Activated T-helper 1 cell treated with anti-CD3 and anti-CD28 coated beads, Interleukin-12 subunit alpha, Interleukin-12 subunit beta, Interleukin-2, Interleukin-4 antibody, amounts not matched to agents 30 ng/mL and 10 ng/mL and 1 ng/mL, durations not matched to agents 14 hours and 24 hours and 36 hours (primary cell): Measurements from ENCODE around the gene MSI2. TPM values are rescaled to one million over a fixed set of nuclear protein-coding genes. Genes with fewer than 3 reads are reported as not detected.

ENCODE experiments used
- DNase-seq: peaks from one replicate; pipeline ENCODE4 v3.0.0; 2021; ENCODE audit warnings: low spot score
- H3K27ac Mint-ChIP-seq: one replicate; pipeline ENCODE4 v1.8.0; 2021; ENCODE audit warnings: mild to moderate bottlenecking, mixed read lengths
- H3K27me3 Mint-ChIP-seq: one replicate; pipeline ENCODE4 v1.8.0; 2022; ENCODE audit warnings: mild to moderate bottlenecking, moderate library complexity, mixed read lengths; ENCODE audit not compliant: insufficient read depth
- H3K36me3 Mint-ChIP-seq: one replicate; pipeline ENCODE4 v1.8.0; 2021; ENCODE audit warnings: low read depth, mixed read lengths
- H3K4me1 Mint-ChIP-seq: one replicate; pipeline ENCODE4 v1.8.0; 2021; ENCODE audit warnings: low read depth, mixed read lengths
- H3K4me3 Mint-ChIP-seq: one replicate; pipeline ENCODE4 v1.8.0; 2021; ENCODE audit warnings: mild to moderate bottlenecking, moderate library complexity, mixed read lengths
- H3K9me3 Mint-ChIP-seq: one replicate; pipeline ENCODE4 v1.8.0; 2021; ENCODE audit warnings: mixed read lengths
- intact Hi-C: fragments of 100-400 bp; cut with micrococcal nuclease; formaldehyde crosslinking; loops from one replicate; pipeline ENCODE4 v1.15.1; 2024
- total RNA-seq: library from RNA; stranded (reverse); gene quantifications from 2 replicates; pipeline ENCODE4 v1.2.3, GENCODE V29; 2022

The MSI2 gene
- total RNA-seq, 1 donor from 2014 or later, result 278 TPM

- no peak for DNase-seq
- H3K27me3 Mint-ChIP-seq, result no peaks in the 10 kb centered on the region
- peaks cover 81% of the 10 kb centered on the region for H3K36me3 Mint-ChIP-seq
- no peaks in the 10 kb centered on the region for H3K9me3 Mint-ChIP-seq
- no peak overlapping the region for H3K27ac Mint-ChIP-seq
- intact Hi-C loops, result no loop called here
- no peak overlapping the region for H3K4me3 Mint-ChIP-seq
- H3K4me1 Mint-ChIP-seq, result peaks cover 68% of the 10 kb centered on the region
Observed at GRCh38 chr17:57264250-57264649, 7.9 kb downstream of the MSI2 start.

DNA sequence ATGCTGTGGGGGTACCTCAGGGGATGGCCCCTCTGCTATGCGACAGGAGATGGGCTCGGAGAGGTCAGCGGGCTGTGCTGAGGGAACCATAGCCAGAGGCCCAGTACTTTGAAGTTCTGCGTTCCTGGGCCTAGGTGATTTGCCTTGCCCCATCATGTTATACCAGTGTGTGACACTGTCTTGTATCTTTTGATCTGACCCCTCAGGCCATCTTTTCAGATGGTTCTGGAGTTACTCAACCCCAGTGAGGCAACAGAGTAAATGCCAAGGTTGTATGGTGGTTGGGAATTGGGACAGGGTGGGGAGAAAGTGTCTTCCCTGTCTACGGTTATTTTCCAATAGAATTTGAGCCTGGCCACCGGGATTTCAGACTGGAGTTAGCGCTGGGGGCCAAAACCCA, 8.5 kb downstream of the MSI2 start:
- DNase-seq, result no peak
- Mint-ChIP-seq H3K4me3 (no peak overlapping the region), H3K27ac (no peak overlapping the region), H3K9me3 (no peaks in the 10 kb centered on the region), H3K27me3 (no peaks in the 10 kb centered on the region), H3K36me3 (peaks cover 83% of the 10 kb centered on the region), H3K4me1 (peaks cover 68% of the 10 kb centered on the region)
- intact Hi-C loops, result no loop called here

- no peak for DNase-seq
- Mint-ChIP-seq H3K4me1 (peaks cover 68% of the 10 kb centered on the region), H3K27ac (no peak overlapping the region), H3K9me3 (no peaks in the 10 kb centered on the region), H3K4me3 (no peak overlapping the region), H3K36me3 (peaks cover 81% of the 10 kb centered on the region), H3K27me3 (no peaks in the 10 kb centered on the region)
- intact Hi-C loops, result no loop called here
Observed at GRCh38 chr17:57266902-57267311, 10.6 kb downstream of the MSI2 start.

GRCh38 chr17:57268181-57268580, 11.9 kb downstream of the MSI2 start:
- intact Hi-C loops, result no loop called here
- Mint-ChIP-seq H3K27me3 (no peaks in the 10 kb centered on the region), H3K36me3 (peaks cover 77% of the 10 kb centered on the region), H3K9me3 (no peaks in the 10 kb centered on the region), H3K4me3 (no peak overlapping the region), H3K4me1 (peaks cover 67% of the 10 kb centered on the region), H3K27ac (no peak overlapping the region)
- no peak for DNase-seq

DNA sequence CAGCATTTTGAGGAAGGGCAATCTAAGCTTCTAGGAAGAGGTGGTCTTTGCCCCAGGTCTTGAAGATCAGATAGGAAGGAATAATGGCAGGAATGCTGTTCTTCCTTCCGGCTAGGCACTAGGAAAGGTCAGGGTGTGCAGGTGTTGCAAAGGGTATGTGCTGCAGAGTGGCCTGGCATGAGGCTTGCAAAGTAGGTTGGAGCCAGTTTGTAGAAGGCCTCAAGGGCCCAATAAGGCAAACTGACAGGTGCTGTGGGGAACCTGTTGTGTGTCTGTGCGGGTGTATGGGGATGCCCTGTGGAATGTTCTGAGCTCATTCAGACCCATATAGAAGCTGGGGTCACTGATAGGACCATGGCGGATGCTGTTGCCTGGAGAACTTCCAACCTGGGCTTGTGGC, 12.7 kb downstream of the MSI2 start:
- Mint-ChIP-seq H3K4me1 (peaks cover 59% of the 10 kb centered on the region), H3K9me3 (no peaks in the 10 kb centered on the region), H3K4me3 (no peak overlapping the region), H3K27ac (no peak overlapping the region), H3K36me3 (peaks cover 75% of the 10 kb centered on the region), H3K27me3 (no peaks in the 10 kb centered on the region)
- intact Hi-C loops, result no loop called here
- no peak for DNase-seq

DNA sequence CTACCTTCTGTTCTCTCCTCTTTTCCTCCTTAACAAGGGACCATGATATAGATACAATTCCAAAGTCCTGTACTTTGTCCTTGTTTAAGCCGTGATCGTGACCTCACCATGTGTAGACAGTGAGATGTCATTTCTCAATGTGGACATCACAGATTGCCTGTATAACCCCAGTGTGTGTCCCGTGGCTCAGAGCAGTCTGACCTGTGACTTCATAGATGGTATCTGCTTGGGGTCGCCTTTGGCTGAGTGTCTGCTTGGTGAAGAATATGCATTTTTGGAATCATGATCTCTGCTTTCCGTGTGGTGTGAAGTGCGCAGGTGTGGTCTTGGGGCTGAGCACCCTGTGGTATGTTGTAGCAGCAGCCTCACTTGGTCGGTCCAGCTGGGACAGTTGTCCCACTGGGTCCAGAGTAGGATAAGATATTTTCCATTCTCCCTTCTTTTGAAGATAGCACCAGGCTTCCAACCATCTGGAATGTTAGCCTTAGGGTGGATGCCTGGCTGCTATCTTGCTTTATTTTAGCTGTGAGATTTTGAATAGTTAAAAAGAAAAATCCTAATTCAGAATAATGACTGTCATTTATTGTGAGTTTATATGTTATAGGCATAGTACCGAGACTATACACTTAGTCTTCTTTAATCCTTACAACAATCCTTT, 13.4 kb downstream of the MSI2 start:
- intact Hi-C loops, result no loop called here
- no peaks in the 10 kb centered on the region for H3K27me3 Mint-ChIP-seq
- no peaks in the 10 kb centered on the region for H3K9me3 Mint-ChIP-seq
- H3K4me1 Mint-ChIP-seq, result peaks cover 64% of the 10 kb centered on the region
- DNase-seq, result no peak
- H3K36me3 Mint-ChIP-seq, result peaks cover 77% of the 10 kb centered on the region
- H3K27ac Mint-ChIP-seq, result no peak overlapping the region
- no peak overlapping the region for H3K4me3 Mint-ChIP-seq

DNA sequence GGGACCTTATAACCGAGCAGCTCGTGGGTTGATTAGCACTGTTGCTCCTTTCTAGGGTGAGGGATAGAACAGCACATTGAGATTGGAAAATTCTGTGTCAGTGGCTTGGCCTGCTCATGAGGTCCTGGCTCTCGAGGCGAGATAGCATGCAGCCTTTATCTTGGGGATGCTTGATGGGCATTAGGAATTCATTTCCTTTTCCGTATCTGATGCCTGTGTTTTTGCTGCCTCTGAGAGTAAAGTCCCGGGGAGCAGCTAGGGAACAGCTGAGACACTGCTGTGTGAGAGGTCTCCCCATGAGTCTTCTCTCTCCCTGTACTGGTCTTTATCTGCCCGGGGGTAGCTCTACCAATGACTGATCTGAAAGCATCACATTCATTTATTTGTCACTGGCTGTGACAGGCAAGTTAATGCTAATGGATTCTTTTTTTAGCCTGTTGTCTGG, 14.5 kb downstream of the MSI2 start:
- Mint-ChIP-seq H3K4me3 (no peak overlapping the region), H3K9me3 (no peaks in the 10 kb centered on the region), H3K4me1 (peaks cover 67% of the 10 kb centered on the region), H3K27ac (peak overlapping the region; percentile 56), H3K27me3 (no peaks in the 10 kb centered on the region), H3K36me3 (peaks cover 77% of the 10 kb centered on the region)
- no peak for DNase-seq
- intact Hi-C loops, result no loop called here

GRCh38 chr17:57271821-57272220, 15.5 kb downstream of the MSI2 start:
- H3K36me3 Mint-ChIP-seq, result peaks cover 82% of the 10 kb centered on the region
- H3K4me3 Mint-ChIP-seq, result no peak overlapping the region
- H3K27me3 Mint-ChIP-seq, result no peaks in the 10 kb centered on the region
- intact Hi-C loops, result no loop called here
- H3K4me1 Mint-ChIP-seq, result peaks cover 73% of the 10 kb centered on the region
- no peak for DNase-seq
- no peaks in the 10 kb centered on the region for H3K9me3 Mint-ChIP-seq
- no peak overlapping the region for H3K27ac Mint-ChIP-seq

- DNase-seq, result no peak
- Mint-ChIP-seq H3K27me3 (no peaks in the 10 kb centered on the region), H3K27ac (no peak overlapping the region), H3K36me3 (peaks cover 84% of the 10 kb centered on the region), H3K4me1 (peaks cover 87% of the 10 kb centered on the region), H3K4me3 (no peak overlapping the region), H3K9me3 (no peaks in the 10 kb centered on the region)
- intact Hi-C loops, result no loop called here
Observed at GRCh38 chr17:57273490-57273889, 17.2 kb downstream of the MSI2 start.

GRCh38 chr17:57274162-57274561, 17.8 kb downstream of the MSI2 start:
- intact Hi-C loops, result no loop called here
- H3K27ac Mint-ChIP-seq, result no peak overlapping the region
- no peak overlapping the region for H3K4me3 Mint-ChIP-seq
- peaks cover 87% of the 10 kb centered on the region for H3K4me1 Mint-ChIP-seq
- no peaks in the 10 kb centered on the region for H3K27me3 Mint-ChIP-seq
- peaks cover 86% of the 10 kb centered on the region for H3K36me3 Mint-ChIP-seq
- DNase-seq, result no peak
- H3K9me3 Mint-ChIP-seq, result no peaks in the 10 kb centered on the region

- H3K36me3 Mint-ChIP-seq, result peaks cover 82% of the 10 kb centered on the region
- H3K27ac Mint-ChIP-seq, result peak overlapping the region; percentile 45
- peaks cover 87% of the 10 kb centered on the region for H3K4me1 Mint-ChIP-seq
Observed at GRCh38 chr17:57275071-57275764, 18.9 kb downstream of the MSI2 start.

GRCh38 chr17:57276621-57277020, 20.3 kb downstream of the MSI2 start:
- intact Hi-C loops, result no loop called here
- no peaks in the 10 kb centered on the region for H3K9me3 Mint-ChIP-seq
- H3K27ac Mint-ChIP-seq, result peak overlapping the region; percentile 51
- H3K4me1 Mint-ChIP-seq, result peaks cover 87% of the 10 kb centered on the region
- H3K27me3 Mint-ChIP-seq, result no peaks in the 10 kb centered on the region
- DNase-seq, result no peak
- H3K36me3 Mint-ChIP-seq, result peaks cover 81% of the 10 kb centered on the region
- H3K4me3 Mint-ChIP-seq, result peak overlapping the region; percentile 27

More at GRCh38 chr17:57275071-57275764, 18.9 kb downstream of the MSI2 start:
- DNase-seq, result no peak
- Mint-ChIP-seq H3K27me3 (no peaks in the 10 kb centered on the region), H3K4me3 (no peak overlapping the region), H3K9me3 (no peaks in the 10 kb centered on the region)
- intact Hi-C loops, result no loop called here

- intact Hi-C loops, result no loop called here
- H3K9me3 Mint-ChIP-seq, result no peaks in the 10 kb centered on the region
- H3K4me3 Mint-ChIP-seq, result peak overlapping the region; percentile 49
- no peaks in the 10 kb centered on the region for H3K27me3 Mint-ChIP-seq
- DNase-seq, result no peak
- peaks cover 78% of the 10 kb centered on the region for H3K36me3 Mint-ChIP-seq
- H3K4me1 Mint-ChIP-seq, result peaks cover 88% of the 10 kb centered on the region
- H3K27ac Mint-ChIP-seq, result peak overlapping the region; percentile 80
Observed at GRCh38 chr17:57277923-57278604, 21.7 kb downstream of the MSI2 start.
